Skeletal muscle satellite cell (primary cell): ENCODE data around the gene CFAP77.

Experiments
- H3K27me3 ChIP-seq: 2 replicates; pipeline ENCODE4 v1.7.0; 2013; ENCODE audit warnings: low read length; ENCODE audit not compliant: control insufficient read depth, insufficient read depth
- H3K36me3 ChIP-seq: 2 replicates; pipeline ENCODE4 v1.7.0; 2013; ENCODE audit warnings: mild to moderate bottlenecking, control low read depth, low read length; ENCODE audit not compliant: insufficient read depth
- H3K4me1 ChIP-seq: 2 replicates; pipeline ENCODE4 v1.7.0; 2013; ENCODE audit warnings: low read length; ENCODE audit not compliant: control insufficient read depth, insufficient read depth
- H3K4me2 ChIP-seq: 2 replicates; pipeline ENCODE4 v1.7.0; 2013; ENCODE audit warnings: mild to moderate bottlenecking, low read length
- H3K4me3 ChIP-seq: 2 replicates; pipeline ENCODE4 v1.7.0; 2013; ENCODE audit warnings: low read length
- H3K9ac ChIP-seq: 2 replicates; pipeline ENCODE4 v1.7.0; 2013; ENCODE audit warnings: mild to moderate bottlenecking, low read depth, low read length, moderate library complexity
- H3K9me3 ChIP-seq: replicated peaks from 2 replicates; pipeline ENCODE4 v1.7.0; 2013; ENCODE audit warnings: mild to moderate bottlenecking, control low read depth, low read length

CFAP77 gene

DNA sequence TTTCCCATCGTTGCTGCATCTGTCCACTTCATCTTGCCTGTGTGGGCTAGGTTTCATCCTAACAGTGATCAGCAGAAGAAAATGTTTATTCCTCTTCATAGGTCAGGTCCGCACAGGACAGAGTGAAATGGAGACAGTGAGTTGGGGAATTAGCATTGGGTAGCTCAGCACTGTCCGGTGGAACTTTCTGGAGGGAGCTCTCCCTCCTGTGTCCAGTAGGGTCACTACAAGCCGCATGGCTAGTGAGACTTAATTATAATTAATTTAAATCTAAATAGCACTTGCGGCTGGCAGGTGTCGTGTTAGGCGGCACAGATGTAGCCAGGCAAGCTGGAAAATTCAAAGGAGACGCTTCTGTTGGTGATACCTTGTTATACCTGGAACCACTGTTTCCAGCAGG is 48.4 kb downstream of the CFAP77 start:
- H3K4me1 ChIP-seq: no peaks in the 10 kb centered on the region
- H3K36me3 ChIP-seq: no peaks in the 10 kb centered on the region
- H3K9ac ChIP-seq: no peak overlapping the region
- H3K4me3 ChIP-seq: no peak overlapping the region
- H3K27me3 ChIP-seq: peaks cover 68% of the 10 kb centered on the region
- H3K4me2 ChIP-seq: no peak overlapping the region
- no peaks in the 10 kb centered on the region for H3K9me3 ChIP-seq

DNA sequence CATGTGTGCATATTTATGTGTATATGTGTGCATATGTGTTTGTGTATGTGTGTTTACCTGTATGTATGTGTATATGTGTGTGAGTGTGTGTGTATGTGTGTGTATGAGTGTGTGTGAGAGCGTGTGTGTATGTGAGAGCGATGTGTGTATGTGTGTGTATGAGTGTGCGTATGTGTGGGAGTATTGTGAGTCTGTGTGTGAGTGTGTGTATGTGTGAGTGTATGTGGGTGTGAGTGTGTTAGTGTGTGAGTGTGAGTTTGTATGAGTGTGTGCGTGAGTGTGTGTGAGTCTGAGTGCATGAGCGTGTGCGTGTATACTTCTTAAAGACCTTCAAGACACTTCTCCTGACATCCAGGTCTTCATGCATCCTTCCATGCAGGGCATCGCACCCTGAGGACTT is 49.6 kb downstream of the CFAP77 start:
- Histone ChIP-seq H3K9ac (no peak overlapping the region), H3K4me3 (no peak overlapping the region), H3K36me3 (no peaks in the 10 kb centered on the region), H3K4me2 (no peak overlapping the region), H3K9me3 (no peaks in the 10 kb centered on the region), H3K4me1 (no peaks in the 10 kb centered on the region), H3K27me3 (peaks cover 66% of the 10 kb centered on the region)

- no peak overlapping the region for H3K4me2 ChIP-seq
- H3K9me3 ChIP-seq: no peaks in the 10 kb centered on the region
- H3K27me3 ChIP-seq: peaks cover 65% of the 10 kb centered on the region
- no peak overlapping the region for H3K9ac ChIP-seq
- no peaks in the 10 kb centered on the region for H3K36me3 ChIP-seq
- H3K4me3 ChIP-seq: no peak overlapping the region
- no peaks in the 10 kb centered on the region for H3K4me1 ChIP-seq
Measured at GRCh38 chr9:132460240-132460639, 50.2 kb downstream of the CFAP77 start.

DNA sequence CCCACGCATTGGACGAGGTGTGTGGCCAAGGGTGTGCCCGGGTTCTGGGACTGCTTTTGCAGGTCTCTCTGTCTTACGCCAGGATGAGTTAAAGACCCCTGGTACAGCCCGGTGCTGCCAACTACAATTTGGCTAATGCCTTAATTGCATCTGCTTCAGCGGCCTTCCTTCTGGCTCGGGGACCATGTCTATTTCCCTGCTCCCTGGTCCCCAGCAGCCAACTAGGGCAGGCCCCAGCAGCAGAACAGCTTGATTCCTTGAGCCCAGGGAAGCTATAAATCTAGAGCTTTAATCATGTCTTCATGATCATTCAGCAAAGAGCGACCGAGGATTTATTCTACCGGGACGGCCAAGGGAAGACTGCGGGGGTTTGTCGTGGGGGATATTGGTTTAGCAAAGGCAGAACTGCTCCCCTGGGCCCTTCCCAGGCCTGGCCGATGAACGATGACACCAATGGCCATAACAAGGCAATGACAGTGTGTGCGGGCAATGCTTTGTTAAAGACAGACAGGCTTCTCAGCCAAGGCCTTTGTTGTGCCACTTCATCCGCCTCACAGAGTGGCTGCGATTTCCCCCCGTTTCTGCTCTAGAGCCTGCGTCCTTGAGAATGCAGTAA is 51.4 kb downstream of the CFAP77 start:
- no peaks in the 10 kb centered on the region for H3K9me3 ChIP-seq
- H3K9ac ChIP-seq: no peak overlapping the region
- peaks cover 71% of the 10 kb centered on the region for H3K27me3 ChIP-seq
- H3K4me1 ChIP-seq: no peaks in the 10 kb centered on the region
- H3K4me3 ChIP-seq: no peak overlapping the region
- H3K36me3 ChIP-seq: no peaks in the 10 kb centered on the region
- H3K4me2 ChIP-seq: no peak overlapping the region

- Histone ChIP-seq H3K9me3 (no peaks in the 10 kb centered on the region), H3K4me2 (no peak overlapping the region), H3K27me3 (peaks cover 69% of the 10 kb centered on the region), H3K4me3 (no peak overlapping the region), H3K36me3 (no peaks in the 10 kb centered on the region), H3K4me1 (no peaks in the 10 kb centered on the region), H3K9ac (no peak overlapping the region)
Measured at GRCh38 chr9:132461971-132462370, 52.0 kb downstream of the CFAP77 start.

GRCh38 chr9:132464547-132464946 is 54.5 kb downstream of the CFAP77 start:
- no peaks in the 10 kb centered on the region for H3K9me3 ChIP-seq
- H3K27me3 ChIP-seq: peaks cover 64% of the 10 kb centered on the region
- H3K36me3 ChIP-seq: no peaks in the 10 kb centered on the region
- H3K9ac ChIP-seq: no peak overlapping the region
- H3K4me3 ChIP-seq: no peak overlapping the region
- H3K4me1 ChIP-seq: no peaks in the 10 kb centered on the region
- no peak overlapping the region for H3K4me2 ChIP-seq

DNA sequence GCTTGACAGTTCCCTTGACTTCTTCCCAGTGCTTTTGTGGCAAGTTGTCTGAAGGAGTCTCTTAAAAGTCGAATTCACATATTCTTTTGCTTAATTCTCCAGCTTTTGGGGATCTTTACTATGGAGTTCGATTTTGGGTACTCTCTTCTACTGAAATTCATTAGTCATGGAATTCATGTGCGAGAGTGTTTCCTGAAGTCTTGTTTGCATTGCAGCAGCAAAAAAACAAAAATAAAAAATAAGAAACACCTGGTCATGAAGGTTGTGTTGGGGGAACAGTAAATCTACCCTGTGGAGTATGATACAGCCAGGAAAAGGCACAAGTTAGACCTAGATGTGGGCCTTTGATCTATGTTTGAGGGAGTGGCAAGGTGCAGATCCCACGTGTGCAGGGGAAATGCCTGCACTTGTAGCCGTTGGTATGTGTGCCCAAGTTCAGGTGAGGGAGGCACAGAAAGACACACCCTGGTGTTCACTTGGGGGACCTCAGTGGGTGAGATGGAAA is 55.2 kb downstream of the CFAP77 start:
- Histone ChIP-seq H3K27me3 (peaks cover 62% of the 10 kb centered on the region), H3K9ac (no peak overlapping the region), H3K9me3 (no peaks in the 10 kb centered on the region), H3K4me3 (no peak overlapping the region), H3K36me3 (no peaks in the 10 kb centered on the region), H3K4me1 (no peaks in the 10 kb centered on the region), H3K4me2 (no peak overlapping the region)

GRCh38 chr9:132472199-132472598 is 62.2 kb downstream of the CFAP77 start:
- H3K9ac ChIP-seq: no peak overlapping the region
- peaks cover 62% of the 10 kb centered on the region for H3K27me3 ChIP-seq
- H3K4me2 ChIP-seq: no peak overlapping the region

DNA sequence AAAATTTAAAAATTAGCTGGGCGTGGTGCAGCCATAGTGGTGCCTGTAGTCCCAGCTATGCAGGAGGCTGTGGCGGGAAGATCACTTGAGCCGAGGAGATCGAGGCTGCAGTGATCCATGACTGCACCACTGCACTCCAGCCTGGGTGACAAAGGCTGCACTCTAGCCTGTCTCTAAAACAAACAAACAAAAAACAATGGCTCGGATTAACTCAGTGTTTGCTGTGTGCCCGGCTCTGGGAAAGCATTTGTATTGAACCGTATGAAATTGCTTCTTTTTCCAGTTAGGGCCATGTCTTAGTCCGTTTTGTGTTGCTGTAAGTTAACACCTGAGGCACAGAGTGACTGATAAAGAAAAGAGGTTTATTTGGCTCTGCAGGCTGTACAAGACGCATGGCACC is 62.6 kb downstream of the CFAP77 start:
- Histone ChIP-seq H3K27me3 (peaks cover 64% of the 10 kb centered on the region), H3K9ac (no peak overlapping the region), H3K4me1 (no peaks in the 10 kb centered on the region), H3K36me3 (no peaks in the 10 kb centered on the region), H3K4me3 (no peak overlapping the region), H3K9me3 (no peaks in the 10 kb centered on the region), H3K4me2 (no peak overlapping the region)

More at GRCh38 chr9:132472199-132472598, 62.2 kb downstream of the CFAP77 start:
- H3K36me3 ChIP-seq: no peaks in the 10 kb centered on the region
- no peaks in the 10 kb centered on the region for H3K4me1 ChIP-seq
- no peak overlapping the region for H3K4me3 ChIP-seq
- H3K9me3 ChIP-seq: no peaks in the 10 kb centered on the region

DNA sequence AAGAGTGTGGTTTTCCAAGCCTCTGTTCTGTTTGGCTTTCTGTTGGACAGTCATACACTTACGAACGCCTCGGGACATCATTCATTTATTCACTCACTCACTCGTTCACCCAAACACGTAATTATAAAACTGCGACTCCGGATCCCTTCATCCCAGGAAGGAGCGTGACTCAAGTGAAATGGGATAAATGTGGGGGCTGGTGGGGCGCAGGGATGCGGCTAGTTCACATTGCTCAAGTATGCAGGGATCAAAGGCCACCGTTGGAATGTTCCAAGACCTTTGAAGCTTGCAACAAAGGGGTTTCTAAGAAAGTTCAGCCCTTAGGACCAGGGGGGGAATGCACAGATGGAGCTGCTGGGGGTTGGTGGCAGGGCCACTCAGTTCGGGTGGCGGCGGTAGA is 64.2 kb downstream of the CFAP77 start:
- Histone ChIP-seq H3K4me1 (no peaks in the 10 kb centered on the region), H3K4me3 (no peak overlapping the region), H3K9me3 (no peaks in the 10 kb centered on the region), H3K9ac (no peak overlapping the region), H3K4me2 (no peak overlapping the region), H3K36me3 (no peaks in the 10 kb centered on the region), H3K27me3 (peaks cover 72% of the 10 kb centered on the region)

GRCh38 chr9:132478353-132479050 is 68.5 kb downstream of the CFAP77 start:
- Histone ChIP-seq H3K9ac (no peak overlapping the region), H3K9me3 (no peaks in the 10 kb centered on the region), H3K27me3 (peaks cover 88% of the 10 kb centered on the region), H3K4me2 (no peak overlapping the region), H3K4me1 (no peaks in the 10 kb centered on the region), H3K4me3 (no peak overlapping the region), H3K36me3 (no peaks in the 10 kb centered on the region)

DNA sequence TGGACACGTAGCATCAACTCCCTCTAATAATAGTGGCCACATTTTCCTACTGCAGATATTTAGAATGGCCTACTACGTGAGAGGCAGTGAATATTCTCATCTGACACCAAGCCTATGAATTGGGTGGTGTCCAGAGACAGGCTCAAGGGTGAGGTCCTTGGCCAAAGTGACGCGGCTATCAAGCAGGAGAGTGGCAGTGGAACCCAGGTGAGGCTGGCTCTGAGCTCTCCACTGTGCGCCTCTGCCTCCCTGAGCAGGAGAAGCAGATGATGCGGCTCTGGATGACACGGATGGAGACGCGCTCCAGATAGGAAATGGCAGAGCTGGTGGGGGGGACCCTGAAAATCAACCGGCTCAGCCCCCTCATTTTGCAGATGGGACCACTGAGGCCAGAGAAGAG is 69.7 kb downstream of the CFAP77 start:
- Histone ChIP-seq H3K9ac (no peak overlapping the region), H3K36me3 (no peaks in the 10 kb centered on the region), H3K4me3 (no peak overlapping the region), H3K27me3 (peaks cover 85% of the 10 kb centered on the region), H3K4me2 (no peak overlapping the region), H3K4me1 (no peaks in the 10 kb centered on the region), H3K9me3 (no peaks in the 10 kb centered on the region)
